Common myeloid progenitor, CD34-positive (primary cell): ENCODE data around the gene VWA3B.

Experiments
- CTCF ChIA-PET: fragments of 350-600 bp; sonication (Branson Sonifier 250); formaldehyde crosslinking; loops from one replicate; lab custom pipeline; 2021; ENCODE audit warnings: antibody characterized with exemption; lab: Charles Lee
- POLR2A ChIA-PET: fragments of 350-600 bp; sonication (Branson Sonifier 250); formaldehyde crosslinking; loops from one replicate; lab custom pipeline; 2021; ENCODE audit warnings: antibody characterized with exemption; lab: Charles Lee
- DNase-seq, 3 donors: peaks; one replicate each; pipeline versions ENCODE4 v3.0.0 to v3.0.0-alpha.2; 2013
- H3K27ac ChIP-seq, 2 experiments: 1 replicate in 1 of 2; 2 replicates in 1 of 2; pipeline ENCODE4 v1.7.0; 2013; ENCODE audit warnings: inconsistent platforms in 2 of 2, low read length in 2 of 2, mild to moderate bottlenecking in 2 of 2, low read depth in 1 of 2, moderate library complexity in 1 of 2; ENCODE audit not compliant: severe bottlenecking in 2 of 2, insufficient read depth in 1 of 2, poor library complexity in 1 of 2
- H3K27me3 ChIP-seq, 5 experiments: replicated peaks in 2 of 5; 1 replicate in 3 of 5; 2 replicates in 2 of 5; pipeline versions ENCODE4 v1.6.1 to v1.7.0; 2013; ENCODE audit warnings: low read length in 4 of 5, mild to moderate bottlenecking in 2 of 5, moderate library complexity in 2 of 5, inconsistent platforms in 1 of 5; ENCODE audit not compliant: insufficient read depth in 5 of 5, control insufficient read depth in 4 of 5
- H3K36me3 ChIP-seq, 4 experiments: 1 replicate in 2 of 4; 2 replicates in 2 of 4; pipeline versions ENCODE4 v1.6.1 to v1.7.0; 2013; ENCODE audit warnings: low read length in 3 of 4, control low read depth in 1 of 4, mild to moderate bottlenecking in 1 of 4; ENCODE audit not compliant: control insufficient read depth in 4 of 4, insufficient read depth in 4 of 4
- H3K4me1 ChIP-seq, 4 experiments: 1 replicate in 3 of 4; 2 replicates in 1 of 4; pipeline versions ENCODE4 v1.6.1 to v1.7.1; 2013; ENCODE audit warnings: low read length in 3 of 4, mild to moderate bottlenecking in 3 of 4, control low read depth in 1 of 4, inconsistent platforms in 1 of 4, moderate library complexity in 1 of 4; ENCODE audit not compliant: control insufficient read depth in 4 of 4, insufficient read depth in 4 of 4; ENCODE audit errors: control extremely low read depth in 1 of 4
- H3K4me3 ChIP-seq, 7 experiments: 1 replicate in 4 of 7; 2 replicates in 3 of 7; pipeline versions ENCODE4 v1.5.1 to v1.7.0; 2013; ENCODE audit warnings: mild to moderate bottlenecking in 7 of 7, low read length in 6 of 7, moderate library complexity in 6 of 7, inconsistent platforms in 2 of 7, low read depth in 2 of 7, control low read depth in 1 of 7; ENCODE audit not compliant: insufficient read depth in 4 of 7, control insufficient read depth in 1 of 7; ENCODE audit errors: extremely low read depth in 1 of 7
- H3K9me3 ChIP-seq, 5 experiments: 1 replicate in 4 of 5; 2 replicates in 1 of 5; pipeline versions ENCODE4 v1.6.1 to v1.7.1; 2013; ENCODE audit warnings: low read length in 4 of 5, mild to moderate bottlenecking in 2 of 5, inconsistent platforms in 1 of 5, low read depth in 1 of 5, moderate library complexity in 1 of 5; ENCODE audit not compliant: control insufficient read depth in 4 of 5, insufficient read depth in 2 of 5; ENCODE audit errors: control extremely low read depth in 1 of 5
- WGBS: methylation state at CpG from one replicate; pipeline ENCODE4 v1.1.5; 2013; ENCODE audit not compliant: insufficient coverage; 5-methylcytosine and 5-hydroxymethylcytosine counted together

The VWA3B gene

GRCh38 chr2:98212092-98213000, 125.4 kb downstream of the VWA3B start:
- ChIA-PET CTCF (no interaction called here), POLR2A (interaction anchor here (0.6 kb wide), 1 partner anchor 615 kb away, joined by 3 read pairs; no protein-coding TSS in a partner anchor)
- Histone ChIP-seq H3K27me3 (peaks cover 0 to 12% (median 0%) of the 10 kb centered on the region in 5 experiments), H3K27ac (no peak overlapping the region), H3K4me3 (no peak overlapping the region), H3K36me3 (no peaks in the 10 kb centered on the region), H3K9me3 (no peaks in the 10 kb centered on the region), H3K4me1 (no peaks in the 10 kb centered on the region)
- no peak for DNase-seq
- 92% methylated on average over 5 of the region's 9 CpGs for WGBS

DNA sequence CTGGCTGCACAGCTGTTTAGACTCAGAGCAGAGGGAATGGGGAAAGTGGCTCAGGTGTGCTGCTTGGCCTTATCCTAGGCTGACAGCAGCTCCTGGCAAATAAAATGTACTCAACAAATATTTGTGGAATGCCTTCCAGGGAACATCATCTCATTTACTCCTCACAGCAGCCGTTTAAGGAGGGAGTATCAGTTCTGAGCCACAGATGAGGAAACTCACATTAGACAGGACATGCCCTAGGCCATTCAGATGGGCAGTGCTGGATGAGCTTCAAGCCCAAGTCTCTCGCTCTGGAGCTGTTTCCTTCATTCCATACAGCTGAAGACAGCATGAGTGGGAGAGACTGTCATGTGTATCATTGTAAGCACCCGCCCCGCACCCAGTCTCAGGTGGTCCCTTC, 129.6 kb downstream of the VWA3B start:
- Histone ChIP-seq H3K27me3 (peaks cover 0 to 9% (median 0%) of the 10 kb centered on the region in 5 experiments), H3K36me3 (no peaks in the 10 kb centered on the region), H3K9me3 (peaks cover 5 to 17% (median 6%) of the 10 kb centered on the region in 5 experiments), H3K27ac (no peak overlapping the region), H3K4me1 (no peaks in the 10 kb centered on the region), H3K4me3 (no peak overlapping the region)
- POLR2A ChIA-PET: no interaction called here
- WGBS: no CpG with 5 or more reads among the region's 4 CpGs
- no peak for DNase-seq
- CTCF ChIA-PET: interaction anchor here (1.5 kb wide), 1 partner anchor 19 kb away, joined by 3 read pairs; no protein-coding TSS in a partner anchor

DNA sequence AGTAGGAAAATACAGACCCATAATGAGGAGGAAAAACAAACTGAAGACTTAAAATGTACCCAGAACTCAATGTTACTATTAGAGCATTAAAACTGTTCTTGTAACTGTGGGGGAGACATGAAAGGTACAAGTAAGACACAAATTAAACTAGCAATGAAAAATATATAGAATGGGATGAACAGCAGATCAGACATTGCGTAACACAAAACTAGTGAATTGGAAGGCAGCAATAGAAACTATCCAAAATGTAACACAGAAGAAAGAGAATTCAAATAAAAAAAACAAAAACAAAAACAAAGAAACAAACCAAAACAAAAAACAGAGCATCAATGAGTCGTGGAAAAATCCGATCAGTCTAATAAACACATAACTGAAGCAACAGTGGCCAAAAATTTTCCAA, 132.2 kb downstream of the VWA3B start:
- WGBS: no CpG with 5 or more reads among the region's 3 CpGs
- ChIA-PET POLR2A (no interaction called here), CTCF (no interaction called here)
- Histone ChIP-seq H3K4me1 (no peaks in the 10 kb centered on the region), H3K27ac (no peak overlapping the region), H3K36me3 (no peaks in the 10 kb centered on the region), H3K4me3 (no peak overlapping the region), H3K27me3 (peaks cover 0 to 5% (median 0%) of the 10 kb centered on the region in 5 experiments), H3K9me3 (peaks cover 5 to 22% (median 10%) of the 10 kb centered on the region in 5 experiments)
- no peak for DNase-seq

DNA sequence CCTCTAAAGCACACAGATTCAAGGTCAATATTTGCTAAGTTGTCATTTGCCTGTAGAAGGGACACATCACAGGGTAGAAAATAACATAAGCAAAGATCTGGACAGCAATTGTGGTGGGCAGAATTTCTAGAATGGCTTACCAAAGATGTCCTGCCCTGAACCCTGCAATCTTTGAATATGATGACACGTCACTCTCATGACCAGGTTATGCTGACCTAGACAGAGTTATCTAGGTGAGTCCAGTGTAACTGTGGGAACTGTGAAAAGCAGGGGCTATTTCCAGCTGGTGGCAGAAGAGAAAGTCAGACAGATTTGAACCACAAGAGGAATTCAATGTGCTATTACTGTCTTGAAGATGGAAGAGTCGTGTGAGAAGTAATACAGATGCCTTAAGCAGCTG, 147.0 kb downstream of the VWA3B start:
- Histone ChIP-seq H3K36me3 (no peaks in the 10 kb centered on the region), H3K27ac (no peak overlapping the region), H3K4me1 (no peaks in the 10 kb centered on the region), H3K4me3 (no peak overlapping the region), H3K9me3 (no peaks in the 10 kb centered on the region), H3K27me3 (peaks cover 0 to 2% (median 0%) of the 10 kb centered on the region in 5 experiments)
- ChIA-PET POLR2A (no interaction called here), CTCF (no interaction called here)
- no peak for DNase-seq
- 100% methylated on average over 2 of the region's 2 CpGs for WGBS

- no peak for DNase-seq
- ChIA-PET POLR2A (no interaction called here), CTCF (no interaction called here)
- H3K4me1 ChIP-seq: no peaks in the 10 kb centered on the region
- H3K27me3 ChIP-seq: peaks cover 0 to 2% (median 0%) of the 10 kb centered on the region in 5 experiments
- H3K9me3 ChIP-seq: no peaks in the 10 kb centered on the region
- H3K4me3 ChIP-seq: no peak overlapping the region
- H3K36me3 ChIP-seq: no peaks in the 10 kb centered on the region
- H3K27ac ChIP-seq: no peak overlapping the region
- 80% methylated on average over 2 of the region's 2 CpGs for WGBS
Measured at GRCh38 chr2:98234776-98235175, 147.8 kb downstream of the VWA3B start.

GRCh38 chr2:98236935-98237334, 150.0 kb downstream of the VWA3B start:
- no peak overlapping the region for H3K4me3 ChIP-seq
- H3K36me3 ChIP-seq: no peaks in the 10 kb centered on the region
- no peak for DNase-seq
- no peaks in the 10 kb centered on the region for H3K4me1 ChIP-seq
- ChIA-PET POLR2A (no interaction called here), CTCF (no interaction called here)
- H3K27me3 ChIP-seq: peaks cover 0 to 2% (median 0%) of the 10 kb centered on the region in 5 experiments
- WGBS: 88% methylated on average over 11 of the region's 11 CpGs
- no peaks in the 10 kb centered on the region for H3K9me3 ChIP-seq
- no peak overlapping the region for H3K27ac ChIP-seq

DNA sequence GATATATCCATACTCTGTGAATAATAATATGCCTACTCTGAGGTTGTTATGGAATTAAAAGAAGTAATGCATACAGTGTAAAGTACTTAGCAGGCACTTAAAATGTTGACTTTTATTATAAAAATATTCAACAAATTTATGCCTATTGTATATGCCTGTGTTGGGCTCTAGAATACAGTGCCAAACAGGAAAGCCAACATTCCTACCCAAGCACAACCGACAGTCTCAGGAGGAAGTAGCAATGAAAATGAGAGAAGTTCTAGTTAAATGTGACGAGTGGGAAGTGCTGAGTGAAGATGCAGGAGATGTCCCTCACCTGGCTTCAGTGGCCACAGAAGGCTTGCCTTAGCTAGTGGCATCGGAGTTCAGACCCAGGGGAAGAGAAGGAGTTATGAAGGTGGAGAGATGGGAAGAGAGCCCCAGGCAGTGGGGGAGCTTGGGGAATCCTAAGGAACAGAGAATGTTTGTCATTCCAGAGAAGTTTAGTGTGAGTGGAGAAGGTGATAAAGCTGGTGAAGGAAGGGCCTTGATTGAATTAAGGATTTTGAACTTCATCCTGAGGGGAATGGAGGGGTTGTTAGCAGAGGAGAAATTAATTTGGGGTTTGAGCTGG, 153.9 kb downstream of the VWA3B start:
- no peaks in the 10 kb centered on the region for H3K9me3 ChIP-seq
- 46% methylated on average over 3 of the region's 3 CpGs for WGBS
- POLR2A ChIA-PET: no interaction called here
- no peaks in the 10 kb centered on the region for H3K36me3 ChIP-seq
- no peaks in the 10 kb centered on the region for H3K4me1 ChIP-seq
- no peak for DNase-seq
- CTCF ChIA-PET: no interaction called here
- H3K4me3 ChIP-seq: no peak overlapping the region
- no peaks in the 10 kb centered on the region for H3K27me3 ChIP-seq
- H3K27ac ChIP-seq: no peak overlapping the region
